ENCODE measurements around the gene SRSF9. TPM values are rescaled to one million over a fixed set of nuclear protein-coding genes. Genes with fewer than 3 reads are reported as not detected.

Gene SRSF9
- total and polyA plus RNA-seq, 2 of the 13 experiments (the other 11 are each of a cell fraction or from before 2014, with no cell fraction given): 125 to 144 TPM

GRCh38 chr12:120469450-120470149 is at the start of gene SRSF9 (continued):
- TF ChIP-seq TFDP2 (CRISPR knock-in tag; IDR thresholded peaks at IDR 0.05) (peak; percentile 82), ZNF639 (CRISPR knock-in tag; conservative IDR thresholded peaks at IDR 0.05) (peak; percentile 70; the same call in 1 of the 2 replicates), CCAR2 (optimal IDR thresholded peaks at IDR 0.05; ENCODE audit: low read depth, low read length) (no peak), SIX1 (CRISPR knock-in tag; IDR thresholded peaks at IDR 0.05; ENCODE audit: borderline replicate concordance) (0 out of 2 replicates have a peak, but pooled peaks have one; percentile 19), IRX3 (CRISPR knock-in tag; IDR thresholded peaks at IDR 0.05; ENCODE audit: borderline replicate concordance, low read depth) (peak; percentile 90), ETV6 (CRISPR knock-in tag; conservative IDR thresholded peaks at IDR 0.05) (no peak), KAT2B (IDR thresholded peaks at IDR 0.05; ENCODE audit: borderline replicate concordance, low read depth, low read length) (no peak), IKZF1 (IDR thresholded peaks at IDR 0.05) (no peak), ZNF557 (CRISPR knock-in tag; IDR thresholded peaks at IDR 0.05) (no peak), CTCF (CRISPR knock-in tag; IDR thresholded peaks at IDR 0.05) (peak; percentile 96)
- TF ChIP-seq, protein P1, sequence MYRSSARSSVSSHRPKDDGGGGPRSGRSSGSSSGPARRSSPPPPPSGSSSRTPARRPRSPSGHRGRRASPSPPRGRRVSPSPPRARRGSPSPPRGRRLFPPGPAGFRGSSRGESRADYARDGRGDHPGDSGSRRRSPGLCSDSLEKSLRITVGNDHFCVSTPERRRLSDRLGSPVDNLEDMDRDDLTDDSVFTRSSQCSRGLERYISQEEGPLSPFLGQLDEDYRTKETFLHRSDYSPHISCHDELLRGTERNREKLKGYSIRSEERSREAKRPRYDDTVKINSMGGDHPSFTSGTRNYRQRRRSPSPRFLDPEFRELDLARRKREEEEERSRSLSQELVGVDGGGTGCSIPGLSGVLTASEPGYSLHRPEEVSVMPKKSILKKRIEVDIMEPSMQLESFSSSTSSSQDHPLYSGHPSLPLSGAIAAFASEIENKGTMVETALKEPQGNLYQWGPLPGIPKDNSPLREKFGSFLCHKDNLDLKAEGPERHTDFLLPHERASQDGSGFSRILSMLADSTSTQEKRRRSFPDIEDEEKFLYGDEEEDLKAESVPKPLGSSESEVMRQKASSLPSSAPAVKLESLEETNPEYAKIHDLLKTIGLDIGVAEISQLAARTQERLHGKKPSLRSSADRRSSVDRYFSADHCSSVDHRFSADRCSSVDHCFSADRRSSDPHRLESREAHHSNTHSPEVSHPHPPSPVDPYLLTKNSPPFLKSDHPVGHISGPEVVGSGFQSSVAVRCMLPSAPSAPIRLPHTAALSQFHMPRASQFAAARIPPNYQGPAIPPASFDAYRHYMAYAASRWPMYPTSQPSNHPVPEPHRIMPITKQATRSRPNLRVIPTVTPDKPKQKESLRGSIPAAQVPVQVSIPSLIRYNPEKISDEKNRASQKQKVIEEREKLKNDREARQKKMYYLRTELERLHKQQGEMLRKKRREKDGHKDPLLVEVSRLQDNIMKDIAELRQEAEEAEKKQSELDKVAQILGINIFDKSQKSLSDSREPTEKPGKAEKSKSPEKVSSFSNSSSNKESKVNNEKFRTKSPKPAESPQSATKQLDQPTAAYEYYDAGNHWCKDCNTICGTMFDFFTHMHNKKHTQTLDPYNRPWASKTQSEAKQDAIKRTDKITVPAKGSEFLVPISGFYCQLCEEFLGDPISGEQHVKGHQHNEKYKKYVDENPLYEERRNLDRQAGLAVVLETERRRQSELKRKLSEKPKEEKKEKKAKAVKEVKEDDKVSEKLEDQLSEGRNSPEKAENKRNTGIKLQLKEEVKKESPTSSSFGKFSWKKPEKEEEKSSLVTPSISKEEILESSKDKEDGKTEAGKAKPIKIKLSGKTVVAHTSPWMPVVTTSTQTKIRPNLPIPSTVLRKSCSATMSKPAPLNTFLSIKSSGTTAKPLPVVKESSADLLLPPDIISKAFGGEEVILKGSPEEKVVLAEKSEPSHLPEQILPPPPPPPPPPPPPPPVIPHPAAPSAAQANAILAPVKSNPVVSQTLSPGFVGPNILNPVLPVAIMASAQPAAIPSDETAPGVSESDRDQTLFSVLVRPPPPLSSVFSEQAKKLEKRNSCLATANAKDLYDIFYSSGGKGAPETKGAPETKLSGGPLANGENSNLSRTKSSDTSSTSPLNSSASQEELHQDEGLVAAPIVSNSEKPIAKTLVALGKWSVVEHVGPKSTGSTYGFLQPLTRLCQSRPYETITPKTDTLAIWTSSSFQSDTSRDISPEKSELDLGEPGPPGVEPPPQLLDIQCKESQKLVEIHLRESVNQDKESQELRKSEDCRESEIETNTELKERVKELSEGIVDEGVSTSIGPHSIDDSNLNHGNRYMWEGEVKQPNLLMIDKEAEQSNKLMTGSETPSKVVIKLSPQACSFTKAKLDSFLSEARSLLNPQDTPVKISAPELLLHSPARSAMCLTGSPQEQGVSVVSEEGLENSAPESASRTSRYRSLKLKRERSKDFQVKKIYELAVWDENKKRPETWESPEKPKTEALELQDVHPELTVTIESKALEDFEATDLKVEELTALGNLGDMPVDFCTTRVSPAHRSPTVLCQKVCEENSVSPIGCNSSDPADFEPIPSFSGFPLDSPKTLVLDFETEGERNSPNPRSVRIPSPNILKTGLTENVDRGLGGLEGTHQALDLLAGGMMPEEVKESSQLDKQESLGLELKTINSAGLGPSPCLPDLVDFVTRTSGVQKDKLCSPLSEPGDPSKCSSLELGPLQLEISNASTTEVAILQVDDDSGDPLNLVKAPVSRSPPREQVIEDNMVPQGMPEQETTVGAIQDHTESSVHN (CRISPR knock-in tag; IDR thresholded peaks at IDR 0.05): no peak
- TF ChIP-seq, protein P2, sequence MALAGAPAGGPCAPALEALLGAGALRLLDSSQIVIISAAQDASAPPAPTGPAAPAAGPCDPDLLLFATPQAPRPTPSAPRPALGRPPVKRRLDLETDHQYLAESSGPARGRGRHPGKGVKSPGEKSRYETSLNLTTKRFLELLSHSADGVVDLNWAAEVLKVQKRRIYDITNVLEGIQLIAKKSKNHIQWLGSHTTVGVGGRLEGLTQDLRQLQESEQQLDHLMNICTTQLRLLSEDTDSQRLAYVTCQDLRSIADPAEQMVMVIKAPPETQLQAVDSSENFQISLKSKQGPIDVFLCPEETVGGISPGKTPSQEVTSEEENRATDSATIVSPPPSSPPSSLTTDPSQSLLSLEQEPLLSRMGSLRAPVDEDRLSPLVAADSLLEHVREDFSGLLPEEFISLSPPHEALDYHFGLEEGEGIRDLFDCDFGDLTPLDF (CRISPR knock-in tag; IDR thresholded peaks at IDR 0.05): no peak
- TF ChIP-seq, protein P3, sequence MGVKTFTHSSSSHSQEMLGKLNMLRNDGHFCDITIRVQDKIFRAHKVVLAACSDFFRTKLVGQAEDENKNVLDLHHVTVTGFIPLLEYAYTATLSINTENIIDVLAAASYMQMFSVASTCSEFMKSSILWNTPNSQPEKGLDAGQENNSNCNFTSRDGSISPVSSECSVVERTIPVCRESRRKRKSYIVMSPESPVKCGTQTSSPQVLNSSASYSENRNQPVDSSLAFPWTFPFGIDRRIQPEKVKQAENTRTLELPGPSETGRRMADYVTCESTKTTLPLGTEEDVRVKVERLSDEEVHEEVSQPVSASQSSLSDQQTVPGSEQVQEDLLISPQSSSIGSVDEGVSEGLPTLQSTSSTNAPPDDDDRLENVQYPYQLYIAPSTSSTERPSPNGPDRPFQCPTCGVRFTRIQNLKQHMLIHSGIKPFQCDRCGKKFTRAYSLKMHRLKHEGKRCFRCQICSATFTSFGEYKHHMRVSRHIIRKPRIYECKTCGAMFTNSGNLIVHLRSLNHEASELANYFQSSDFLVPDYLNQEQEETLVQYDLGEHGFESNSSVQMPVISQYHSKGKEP (CRISPR knock-in tag; IDR thresholded peaks at IDR 0.05): no peak

Measured in HepG2 (cell line).